ACHN (cell line): ENCODE measurements around the gene MAPK11.
"Not testable (repeated sequence)": the region's sequence is repeated elsewhere in the genome, so short reads cannot be mapped to it uniquely, and the experiment has no call there.

Experiments
- DNase-seq: peaks from one replicate; pipeline ENCODE4 v3.0.0-alpha.2; 2015
- in situ Hi-C: cut with HindIII; loops from 2 replicates; pipeline ENCODE4 v1.10.0; 2017; ENCODE audit warnings: low sequenced_read_pairs, low pct_ligation_motif_present, low pct_unique_long_range_greater_than_20kb

Gene MAPK11

GRCh38 chr22:50282361-50283155 is 12.4 kb upstream of the MAPK11 start:
- DNase-seq: peak; percentile 89
- in situ Hi-C loops: no loop called here

- DNase-seq: no peak
- in situ Hi-C loops: no loop called here
Measured at GRCh38 chr22:50281957-50282356, 11.8 kb upstream of the MAPK11 start.

GRCh38 chr22:50281384-50281760 is 11.2 kb upstream of the MAPK11 start:
- in situ Hi-C loops: no loop called here
- DNase-seq: no peak

GRCh38 chr22:50280708-50281383 is 10.7 kb upstream of the MAPK11 start:
- in situ Hi-C loops: no loop called here
- DNase-seq: no peak

GRCh38 chr22:50280022-50280707 is 10.0 kb upstream of the MAPK11 start:
- no peak for DNase-seq
- in situ Hi-C loops: no loop called here

- in situ Hi-C loops: no loop called here
- no peak for DNase-seq
Measured at GRCh38 chr22:50278956-50279619, 8.9 kb upstream of the MAPK11 start.

- in situ Hi-C loops: no loop called here
- DNase-seq: no peak
Measured at GRCh38 chr22:50278461-50278860, 8.3 kb upstream of the MAPK11 start.

GRCh38 chr22:50277761-50278160 is 7.6 kb upstream of the MAPK11 start:
- in situ Hi-C loops: no loop called here
- no peak for DNase-seq

- in situ Hi-C loops: no loop called here
- peak; percentile 37 for DNase-seq
Measured at GRCh38 chr22:50276143-50276542, 6.0 kb upstream of the MAPK11 start.

GRCh38 chr22:50275181-50276055 is 5.2 kb upstream of the MAPK11 start:
- in situ Hi-C loops: no loop called here
- no peak for DNase-seq

- in situ Hi-C loops: no loop called here
- DNase-seq: no peak
Measured at GRCh38 chr22:50274771-50275170, 4.6 kb upstream of the MAPK11 start.

GRCh38 chr22:50274311-50274710 is 4.1 kb upstream of the MAPK11 start:
- in situ Hi-C loops: no loop called here

GRCh38 chr22:50273781-50274180 is 3.6 kb upstream of the MAPK11 start:
- DNase-seq, in situ Hi-C loops: not testable (repeated sequence)

More at GRCh38 chr22:50274311-50274710, 4.1 kb upstream of the MAPK11 start:
- DNase-seq: peak; percentile 59

GRCh38 chr22:50273352-50273751 is 3.2 kb upstream of the MAPK11 start:
- DNase-seq, in situ Hi-C loops: not testable (repeated sequence)

GRCh38 chr22:50272044-50272802 is 2.0 kb upstream of the MAPK11 start:
- DNase-seq: no peak
- in situ Hi-C loops: no loop called here

GRCh38 chr22:50271519-50271970 is 1.4 kb upstream of the MAPK11 start:
- DNase-seq: peak; percentile 69
- in situ Hi-C loops: no loop called here

- peak; percentile 77 for DNase-seq
- in situ Hi-C loops: no loop called here
Measured at GRCh38 chr22:50270666-50271394, 650 bp upstream of the MAPK11 start.
